HG03097 (cell line): Measurements from ENCODE around the gene TBXT.

ENCODE experiments used
- ATAC-seq: cut with Tn5 transposase; IDR thresholded peaks from one replicate; pipeline ENCODE4 v1.9.1; 2021; ENCODE audit not compliant: unreplicated experiment, low FRiP score

The TBXT gene

GRCh38 chr6:166121726-166122125 is 45.9 kb downstream of the TBXT start:
- no peak for ATAC-seq

- ATAC-seq: no peak
These were observed 48.3 kb downstream of the TBXT start for GRCh38 chr6:166119116-166119911.

DNA sequence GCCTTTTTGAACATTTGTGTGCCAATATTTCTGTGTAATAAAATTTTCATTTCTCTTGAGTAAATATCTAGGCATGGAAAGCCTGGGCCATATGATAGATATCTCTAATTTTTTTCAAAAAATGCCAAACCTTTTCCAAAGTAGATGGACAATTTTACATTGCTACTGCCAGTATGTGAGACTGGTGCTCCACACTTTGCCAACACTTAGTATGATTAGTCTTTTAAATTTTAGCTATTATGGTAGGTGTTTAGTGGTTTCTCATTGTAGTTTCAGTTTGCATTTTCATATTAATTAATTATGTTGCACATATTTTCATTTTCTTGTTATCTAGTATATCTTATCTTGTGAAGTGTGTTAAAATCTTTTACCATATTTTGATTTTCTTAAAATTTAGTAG is 52.0 kb downstream of the TBXT start:
- ATAC-seq: no peak

- ATAC-seq: no peak
These were observed 55.1 kb downstream of the TBXT start for GRCh38 chr6:166112580-166112979.

DNA sequence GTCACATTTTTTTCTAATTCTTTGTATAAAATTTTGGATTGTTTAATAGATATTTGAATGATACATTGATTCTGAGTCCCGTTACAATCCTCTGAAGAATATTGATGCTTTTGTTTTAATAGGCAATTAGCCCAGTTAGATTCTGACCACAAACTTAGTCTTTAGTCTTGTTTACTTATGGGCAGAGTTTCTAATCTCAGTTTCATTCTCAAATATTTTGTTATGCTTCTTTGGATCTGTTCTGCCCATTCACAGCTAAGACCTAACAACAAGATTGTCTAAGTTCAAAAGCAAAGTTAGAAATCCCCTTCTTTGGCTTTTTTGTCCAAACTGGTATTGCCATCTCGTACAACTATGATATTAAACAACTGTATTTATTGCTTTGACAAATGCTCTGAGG is 58.0 kb downstream of the TBXT start:
- peak; percentile 55 for ATAC-seq
